Fibroblast of villous mesenchyme (primary cell): Measurements from ENCODE around the gene POC1B. TPM values are rescaled to one million over a fixed set of nuclear protein-coding genes. Genes with fewer than 3 reads are reported as not detected.

Source experiments
- DNase-seq: peaks from one replicate; pipeline ENCODE4 v3.0.0-alpha.2; 2010; ENCODE audit warnings: low read depth
- H3K4me3 ChIP-seq: 2 replicates; pipeline ENCODE4 v1.5.1; 2011; ENCODE audit warnings: low read depth, mild to moderate bottlenecking, low read length
- CTCF ChIP-seq: IDR thresholded peaks from 2 replicates; pipeline ENCODE4 v1.5.1; 2012; ENCODE audit warnings: low read depth, mild to moderate bottlenecking, low read length; ENCODE audit not compliant: insufficient read depth
- total RNA-seq: library from RNA; depleted of rRNA; stranded (reverse); fragments of >200 nt; gene quantifications from 2 replicates; pipeline ENCODE4 v1.2.3, GENCODE V29; 2012

The POC1B gene
- total RNA-seq, 1 donor, result 35.0 TPM

- TF ChIP-seq CTCF, result no peak
- no peak for DNase-seq
- no peak overlapping the region for H3K4me3 ChIP-seq
Measured at GRCh38 chr12:89551747-89552146, 25.9 kb upstream of the POC1B start.

GRCh38 chr12:89547101-89547500, 21.3 kb upstream of the POC1B start:
- H3K4me3 ChIP-seq, result no peak overlapping the region
- no peak for DNase-seq
- no peak for TF ChIP-seq CTCF

GRCh38 chr12:89546151-89546550, 20.3 kb upstream of the POC1B start:
- DNase-seq, result no peak

GRCh38 chr12:89544681-89545184, 18.9 kb upstream of the POC1B start:
- DNase-seq, result peak; percentile 39
- no peak for TF ChIP-seq CTCF
- no peak overlapping the region for H3K4me3 ChIP-seq

More at GRCh38 chr12:89546151-89546550, 20.3 kb upstream of the POC1B start:
- no peak for TF ChIP-seq CTCF
- H3K4me3 ChIP-seq, result no peak overlapping the region

GRCh38 chr12:89544022-89544421, 18.2 kb upstream of the POC1B start:
- H3K4me3 ChIP-seq, result no peak overlapping the region
- no peak for DNase-seq
- no peak for TF ChIP-seq CTCF

GRCh38 chr12:89542912-89543592, 17.2 kb upstream of the POC1B start:
- TF ChIP-seq CTCF, result peak; percentile 92
- DNase-seq, result peak; percentile 88
- no peak overlapping the region for H3K4me3 ChIP-seq

GRCh38 chr12:89542236-89542635, 16.4 kb upstream of the POC1B start:
- no peak for DNase-seq
- TF ChIP-seq CTCF, result no peak
- H3K4me3 ChIP-seq, result no peak overlapping the region
